Activated CD4-positive, alpha-beta T cell treated with anti-CD3 and anti-CD28 coated beads for 4 hours (primary cell): ENCODE measurements around the gene CFAP43.

ENCODE experiments used
- DNase-seq, 2 donors: peaks; one replicate each; pipeline ENCODE4 v3.0.0-alpha.2; 2020

CFAP43 gene

GRCh38 chr10:104130041-104130440 lies 102.1 kb downstream of the CFAP43 start:
- DNase-seq: no peak

GRCh38 chr10:104128214-104128613 lies 104.0 kb downstream of the CFAP43 start:
- DNase-seq: no peak

DNA sequence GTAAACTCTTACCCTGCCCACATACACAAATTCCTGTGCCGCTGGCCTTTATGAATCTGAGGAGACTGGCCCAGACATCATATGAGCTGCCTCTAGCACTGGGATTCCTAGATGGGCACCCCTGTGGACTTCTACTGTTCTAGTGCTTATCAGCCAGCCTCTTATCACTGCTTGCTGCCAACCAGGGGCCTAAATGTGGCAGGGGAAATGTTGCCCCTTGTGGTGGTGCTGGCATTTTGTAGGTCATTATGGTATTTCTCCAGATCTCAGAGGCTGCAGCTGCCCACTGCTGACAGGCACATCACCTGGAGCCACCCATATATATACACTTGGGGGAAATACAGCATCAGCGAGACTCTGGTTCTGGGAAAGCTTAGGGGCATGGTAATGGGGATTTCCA lies 104.8 kb downstream of the CFAP43 start:
- no peak for DNase-seq

DNA sequence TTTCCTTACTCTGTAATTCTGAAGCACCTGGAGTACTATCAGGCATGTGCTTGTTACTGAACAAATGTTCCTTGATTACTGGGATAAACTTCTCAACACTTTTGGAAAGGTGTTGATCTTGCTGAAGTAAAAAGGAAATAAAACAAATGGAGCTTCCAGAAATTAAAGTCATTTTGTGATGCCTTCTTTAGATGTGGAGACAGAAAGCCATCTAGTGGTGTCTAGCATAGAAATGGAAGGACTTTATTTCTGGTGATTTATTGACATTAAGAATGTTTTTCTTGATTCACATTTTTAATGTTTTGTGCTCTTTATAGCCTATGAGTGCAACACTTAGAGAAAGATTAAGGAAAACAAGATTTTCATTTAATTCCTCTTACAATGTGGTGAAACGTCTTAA lies 108.8 kb downstream of the CFAP43 start:
- no peak for DNase-seq

DNA sequence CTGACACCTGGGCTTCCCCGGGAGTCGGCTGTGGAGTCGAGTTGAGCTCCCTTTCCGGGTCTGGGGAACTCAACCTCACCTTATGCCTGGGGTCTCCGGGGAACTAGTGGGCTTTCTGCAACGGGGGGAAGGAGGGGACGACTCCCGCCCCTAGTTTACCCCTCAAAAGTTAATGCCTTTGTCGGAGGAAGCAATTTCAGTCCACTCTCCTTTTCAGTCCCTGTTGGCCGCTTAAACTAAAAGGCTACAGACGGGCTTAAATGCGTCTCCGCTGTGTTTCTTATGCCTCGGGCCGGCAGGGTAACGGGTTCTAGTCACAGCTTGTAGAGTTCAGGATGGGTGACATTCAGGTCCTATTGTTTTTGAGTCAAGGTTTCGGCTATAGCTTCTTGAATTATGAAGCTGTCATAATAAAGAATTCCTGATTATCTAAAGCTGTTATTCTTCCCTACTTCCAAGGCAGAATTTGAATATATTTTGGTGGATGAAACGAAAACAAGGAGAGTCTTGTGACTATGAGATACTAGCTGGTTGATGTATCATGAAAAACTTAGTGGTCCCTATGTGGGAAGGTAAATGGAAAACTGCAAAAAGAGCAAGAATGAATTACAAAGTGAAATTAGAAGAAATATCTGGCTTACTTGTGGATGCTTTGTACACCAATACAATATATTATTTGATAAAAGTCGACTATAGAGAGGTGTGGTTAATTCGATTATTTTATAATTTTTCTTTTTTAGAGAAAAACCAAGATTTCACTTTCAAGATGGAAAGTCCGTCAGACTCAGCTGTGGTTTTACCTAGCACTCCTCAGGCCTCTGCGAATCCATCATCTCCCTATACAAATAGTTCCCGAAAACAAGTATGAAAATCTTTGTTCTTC lies 109.7 kb downstream of the CFAP43 start:
- DNase-seq: no peak

DNA sequence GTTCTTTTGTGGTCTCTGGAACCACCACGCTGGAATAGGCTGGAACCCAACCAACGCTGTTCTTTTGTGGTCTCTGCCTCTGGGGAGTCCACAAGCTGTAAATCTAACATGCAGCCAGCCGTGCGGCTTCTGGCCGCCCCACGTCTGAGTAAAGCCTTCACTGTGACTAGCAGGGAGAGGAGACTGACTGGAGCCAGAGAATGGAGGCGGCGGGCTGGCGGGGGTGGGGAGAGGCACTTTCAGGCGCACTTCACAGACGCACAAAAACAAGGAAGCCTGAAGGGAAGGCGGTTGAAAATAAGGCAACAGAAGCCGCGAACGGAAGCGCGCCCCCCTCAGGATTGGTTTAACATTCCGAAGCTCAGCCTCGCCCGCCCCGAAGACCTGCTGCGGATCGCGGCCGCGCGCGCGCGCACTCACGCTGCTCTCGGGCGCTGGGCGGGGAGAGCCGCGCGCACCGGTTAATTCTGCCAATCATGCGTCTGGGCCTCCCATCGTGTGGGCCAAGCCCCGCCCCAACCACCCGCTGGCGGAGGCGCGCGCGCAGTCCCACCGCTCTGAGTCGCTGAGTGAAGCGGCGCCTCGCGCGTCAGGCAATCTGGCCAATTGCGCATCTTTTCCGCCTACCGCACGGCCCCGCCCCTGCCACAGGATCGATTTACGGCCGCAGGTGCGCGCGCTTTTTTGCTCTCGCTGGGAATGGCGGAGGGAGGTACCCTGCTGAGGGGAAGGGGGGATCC lies 110.5 kb downstream of the CFAP43 start, which contains the start of gene SFR1:
SFR1 (plus strand) TSS at position 687 of the 740 bp plus-strand sequence; CDS start at position 700, 13 bp downstream.
- peak; percentile 98 for DNase-seq

- peak; percentile 77 to 87 for DNase-seq
Observed at GRCh38 chr10:104120903-104121484, 111.2 kb downstream of the CFAP43 start.

DNA sequence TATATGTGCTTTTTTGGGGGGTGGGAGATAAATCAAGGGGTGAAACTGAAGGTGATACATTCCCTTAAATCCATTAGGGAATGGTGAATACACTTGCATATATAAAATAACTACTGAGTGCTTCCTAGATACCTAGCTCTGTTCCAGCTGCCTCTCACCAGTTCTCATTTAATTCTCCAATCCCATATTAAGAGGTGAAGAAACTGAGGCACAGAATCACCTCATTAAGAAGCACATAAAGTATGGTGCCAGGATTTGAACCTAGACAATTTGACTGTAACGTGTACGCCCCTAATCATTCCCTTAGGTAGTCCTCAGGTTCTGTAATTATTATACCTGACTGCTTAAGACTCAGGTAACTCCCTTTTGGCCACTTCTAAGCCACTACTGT lies 111.7 kb downstream of the CFAP43 start:
- DNase-seq: no peak

DNA sequence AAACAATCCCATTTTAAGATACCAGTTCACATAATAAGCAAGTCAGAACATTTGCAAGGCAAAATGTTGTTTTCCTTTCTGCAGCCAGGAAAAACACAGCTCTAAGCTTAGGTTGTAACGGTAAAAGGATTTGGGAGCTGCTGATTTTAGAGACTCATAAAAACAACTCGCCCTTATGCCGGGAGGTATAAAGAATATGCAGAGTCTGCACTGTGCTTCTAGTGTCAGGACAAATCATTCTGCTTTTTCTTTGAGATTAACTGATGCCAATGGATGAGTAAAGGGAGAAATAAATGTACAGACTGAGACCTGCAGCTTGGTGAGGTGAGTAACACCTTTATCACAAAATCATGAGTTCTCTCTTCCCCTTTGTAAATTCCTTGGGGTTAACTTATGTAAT lies 112.2 kb downstream of the CFAP43 start:
- DNase-seq: no peak

GRCh38 chr10:104117839-104118323 lies 114.3 kb downstream of the CFAP43 start:
- no peak for DNase-seq

DNA sequence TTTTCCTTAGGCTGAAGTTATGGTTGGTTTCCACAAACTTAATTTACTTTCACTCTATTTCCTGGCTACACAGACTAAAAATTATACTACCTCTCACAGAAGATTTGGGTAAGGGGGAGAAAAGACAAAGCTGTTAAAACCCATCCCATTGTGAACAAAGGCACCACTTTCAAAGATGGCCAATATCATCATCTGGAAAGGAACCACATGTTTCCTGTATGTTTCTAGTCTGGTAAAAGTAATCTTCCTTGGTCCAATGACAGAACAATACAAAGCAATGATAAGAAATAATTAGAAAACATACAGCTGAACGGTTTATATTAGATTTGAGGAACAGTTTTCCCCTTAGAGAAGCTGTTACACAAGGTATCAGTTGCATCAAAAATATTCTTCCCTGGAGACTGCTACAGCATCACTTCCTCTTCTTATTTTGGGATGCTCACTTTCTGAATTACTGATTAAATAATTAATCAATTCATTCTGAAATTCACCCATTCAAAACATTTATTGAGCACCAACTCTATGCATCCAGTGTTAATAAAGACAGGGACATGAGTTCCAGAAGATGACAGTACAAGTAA lies 118.7 kb downstream of the CFAP43 start:
- no peak for DNase-seq

GRCh38 chr10:104109908-104110662 lies 122.1 kb downstream of the CFAP43 start:
- DNase-seq: no peak

GRCh38 chr10:104104926-104105325 lies 127.2 kb downstream of the CFAP43 start:
- no peak for DNase-seq

- no peak for DNase-seq
Observed at GRCh38 chr10:104104418-104104817, 127.7 kb downstream of the CFAP43 start.

- no peak for DNase-seq
Observed at GRCh38 chr10:104103956-104104355, 128.2 kb downstream of the CFAP43 start.

GRCh38 chr10:104101902-104102301 lies 130.3 kb downstream of the CFAP43 start:
- no peak for DNase-seq

DNA sequence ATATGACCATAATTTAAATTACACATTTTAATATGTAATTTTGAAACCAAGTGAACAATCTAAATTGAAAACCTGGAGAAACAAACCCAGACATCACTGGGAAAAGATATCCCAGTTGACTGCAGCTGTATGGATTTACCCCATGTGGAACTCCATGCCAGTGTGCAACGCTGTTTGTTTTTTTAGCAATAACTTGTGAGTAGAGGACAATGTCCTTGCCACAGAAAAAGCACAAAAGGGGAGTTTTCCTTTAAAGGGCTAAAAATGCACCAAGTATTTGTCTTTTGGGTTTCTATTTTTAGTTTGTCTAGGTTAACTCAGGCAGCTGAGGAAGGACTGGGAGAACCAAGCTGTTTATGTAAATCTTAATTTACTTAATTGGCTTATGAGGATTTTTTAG lies 131.4 kb downstream of the CFAP43 start:
- DNase-seq: no peak

DNA sequence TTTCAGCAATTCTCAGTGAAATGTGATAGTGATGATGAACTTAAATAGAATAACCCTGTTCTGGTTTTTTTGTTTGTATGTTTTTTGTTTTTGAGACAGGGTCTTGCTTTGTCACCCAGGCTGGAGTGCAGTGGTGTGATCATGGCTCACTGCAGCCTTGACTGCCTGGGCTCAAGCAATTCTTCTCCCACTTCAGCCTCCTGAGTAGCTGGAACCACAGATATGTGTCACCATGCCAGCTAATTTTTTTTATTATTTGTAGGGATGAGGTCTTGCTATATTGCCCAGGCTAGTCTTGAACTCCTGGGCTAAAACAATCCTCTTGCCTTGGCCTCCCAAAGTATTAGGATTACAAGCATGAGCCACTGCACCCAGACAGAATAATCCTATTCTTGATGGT lies 132.2 kb downstream of the CFAP43 start:
- DNase-seq: no peak

DNA sequence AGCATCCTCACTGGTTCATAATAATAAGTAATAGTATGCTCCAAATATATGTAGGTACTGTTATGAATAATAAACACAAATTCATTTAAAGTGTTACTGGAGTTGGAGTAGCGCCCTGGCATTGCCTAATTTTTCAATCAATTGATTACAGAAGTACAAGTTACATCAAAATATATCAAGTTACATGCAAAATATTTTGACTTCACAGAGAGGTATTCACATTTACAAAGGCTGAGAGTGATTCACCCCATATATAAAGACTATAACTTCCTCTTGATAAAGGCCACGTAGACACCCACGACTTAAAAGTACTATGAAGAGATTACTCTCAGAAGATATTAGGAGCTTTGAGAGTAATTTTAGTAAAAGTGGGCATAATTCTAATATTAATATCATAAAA lies 132.9 kb downstream of the CFAP43 start:
- no peak for DNase-seq

DNA sequence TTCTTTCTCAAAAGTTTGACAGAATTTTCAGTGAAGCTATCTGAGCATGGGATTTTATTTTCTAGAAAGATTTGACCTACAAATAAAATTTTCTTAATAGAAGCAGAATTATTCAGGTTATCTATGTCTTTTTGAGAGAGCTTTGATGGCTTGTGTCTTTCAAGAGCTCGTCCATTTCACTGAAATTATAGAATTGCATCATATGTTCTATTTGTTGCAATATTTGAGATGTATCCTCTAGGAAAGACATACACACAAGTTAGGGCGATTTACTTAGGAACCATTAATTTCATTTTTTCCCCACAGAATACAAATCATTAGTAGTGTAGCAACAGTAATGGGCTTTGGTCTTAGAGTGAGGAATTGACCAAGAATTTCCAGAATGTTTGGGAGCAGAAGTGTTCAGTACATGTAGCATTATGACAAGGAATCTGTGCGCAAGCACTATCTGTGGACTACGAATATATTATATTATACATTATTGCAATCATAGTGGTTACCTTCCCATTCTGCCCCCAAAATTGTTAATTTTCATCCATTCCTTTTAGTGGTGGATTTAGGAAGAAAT lies 133.7 kb downstream of the CFAP43 start:
- DNase-seq: no peak

DNA sequence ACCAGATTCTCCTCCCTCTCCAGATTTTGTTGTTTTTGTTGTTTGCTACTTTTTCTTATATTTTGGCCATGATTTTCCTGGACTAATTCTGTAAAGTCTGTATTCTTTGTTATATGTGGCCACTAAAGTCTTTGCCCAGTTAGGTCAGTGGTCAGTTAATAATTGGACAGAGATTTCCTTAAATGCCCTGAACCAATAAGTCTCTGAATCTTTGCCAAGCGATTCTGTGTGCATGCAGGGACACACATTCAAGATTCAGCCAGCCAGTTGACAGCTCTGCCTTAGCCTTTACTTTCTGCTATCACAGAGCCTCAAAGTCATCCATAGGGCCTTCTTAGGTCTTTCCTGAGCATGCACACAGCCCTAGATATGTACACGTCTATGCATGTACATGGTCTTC lies 135.5 kb downstream of the CFAP43 start:
- DNase-seq: no peak

DNA sequence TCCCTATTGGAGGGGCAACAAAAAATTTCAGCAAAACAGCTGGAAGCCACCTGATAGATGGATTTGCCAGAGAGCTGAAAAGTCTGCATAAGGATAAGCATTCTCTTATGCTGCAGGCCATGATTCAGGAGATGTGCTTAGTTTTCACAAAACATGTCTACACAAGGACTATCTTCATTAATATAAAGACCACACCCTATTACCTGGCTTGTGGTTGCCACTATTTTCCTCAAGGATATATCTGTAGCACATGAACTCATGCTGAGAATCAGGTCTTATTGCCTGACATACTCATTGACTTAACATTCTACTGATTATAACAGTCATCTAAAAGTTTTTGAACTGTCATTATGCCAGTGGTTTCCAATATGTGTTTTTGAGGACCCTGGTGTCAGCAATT lies 139.4 kb downstream of the CFAP43 start:
- DNase-seq: no peak
